Mesothelial cell of epicardium (in vitro differentiated cells): ENCODE measurements around the gene AP3S2. TPM values are rescaled to one million over a fixed set of nuclear protein-coding genes. Genes with fewer than 3 reads are reported as not detected.
"Not testable (repeated sequence)": the region's sequence is repeated elsewhere in the genome, so short reads cannot be mapped to it uniquely, and the experiment has no call there.

Source experiments
- DNase-seq, 2 experiments: peaks; one replicate each; pipeline ENCODE4 v3.0.0; 2021; ENCODE audit warnings: low spot score in 2 of 2; ENCODE audit not compliant: unreplicated experiment in 2 of 2
- H3K27ac Mint-ChIP-seq: 2 replicates; pipeline ENCODE4 v1.8.0; 2021; ENCODE audit warnings: mixed read lengths
- H3K27me3 Mint-ChIP-seq: 2 replicates; pipeline ENCODE4 v1.8.0; 2021; ENCODE audit warnings: low read depth, mixed read lengths
- H3K36me3 Mint-ChIP-seq: 2 replicates; pipeline ENCODE4 v1.8.0; 2021; ENCODE audit warnings: mixed read lengths
- H3K4me1 Mint-ChIP-seq: 2 replicates; pipeline ENCODE4 v1.8.0; 2021; ENCODE audit warnings: mixed read lengths
- H3K4me3 Mint-ChIP-seq: 2 replicates; pipeline ENCODE4 v1.8.0; 2021; ENCODE audit warnings: mild to moderate bottlenecking, moderate library complexity, mixed read lengths
- H3K9me3 Mint-ChIP-seq: 2 replicates; pipeline ENCODE4 v1.8.0; 2021; ENCODE audit warnings: mixed read lengths
- CTCF ChIP-seq: fragments of 200-600 bp; sonication (generic); IDR thresholded peaks from one replicate; pipeline ENCODE4 v1.5.0; 2021; ENCODE audit warnings: antibody characterized with exemption; ENCODE audit not compliant: unreplicated experiment
- total RNA-seq: library from RNA; stranded (reverse); gene quantifications from 3 replicates; pipeline ENCODE4 v1.2.1, GENCODE V29; 2021

Gene AP3S2
- total RNA-seq, 1 donor from 2014 or later = 28.3 TPM

- H3K27ac Mint-ChIP-seq = no peak overlapping the region
- peaks cover 5% of the 10 kb centered on the region for H3K4me1 Mint-ChIP-seq
- H3K36me3 Mint-ChIP-seq = peaks cover 18% of the 10 kb centered on the region
- no peak for DNase-seq
- no peaks in the 10 kb centered on the region for H3K27me3 Mint-ChIP-seq
- H3K9me3 Mint-ChIP-seq = no peaks in the 10 kb centered on the region
- H3K4me3 Mint-ChIP-seq = no peak overlapping the region
- TF ChIP-seq CTCF = no peak
Measured at GRCh38 chr15:89898146-89898545, 4.4 kb upstream of the AP3S2 start.

- no peaks in the 10 kb centered on the region for H3K9me3 Mint-ChIP-seq
- H3K27me3 Mint-ChIP-seq = no peaks in the 10 kb centered on the region
- DNase-seq = no peak
- no peak for TF ChIP-seq CTCF
- H3K36me3 Mint-ChIP-seq = peaks cover 9% of the 10 kb centered on the region
- peak overlapping the region; percentile 90 for H3K4me3 Mint-ChIP-seq
- peaks cover 15% of the 10 kb centered on the region for H3K4me1 Mint-ChIP-seq
- peak overlapping the region; percentile 93 for H3K27ac Mint-ChIP-seq
Measured at GRCh38 chr15:89893027-89893426, 767 bp downstream of the AP3S2 start.

- peak; percentile 14 for TF ChIP-seq CTCF
- H3K4me3 Mint-ChIP-seq = no peak overlapping the region
- H3K36me3 Mint-ChIP-seq = peaks cover 18% of the 10 kb centered on the region
- no peaks in the 10 kb centered on the region for H3K27me3 Mint-ChIP-seq
- no peaks in the 10 kb centered on the region for H3K9me3 Mint-ChIP-seq
- no peak for DNase-seq
- peaks cover 10% of the 10 kb centered on the region for H3K4me1 Mint-ChIP-seq
- H3K27ac Mint-ChIP-seq = peak overlapping the region; percentile 4
Measured at GRCh38 chr15:89888214-89888804, 5.5 kb downstream of the AP3S2 start.

GRCh38 chr15:89885611-89886010 lies 8.2 kb downstream of the AP3S2 start:
- no peaks in the 10 kb centered on the region for H3K9me3 Mint-ChIP-seq
- no peak overlapping the region for H3K27ac Mint-ChIP-seq
- H3K4me3 Mint-ChIP-seq = no peak overlapping the region
- no peak for DNase-seq
- H3K27me3 Mint-ChIP-seq = no peaks in the 10 kb centered on the region
- H3K4me1 Mint-ChIP-seq = peaks cover 3% of the 10 kb centered on the region
- no peak for TF ChIP-seq CTCF
- H3K36me3 Mint-ChIP-seq = peaks cover 27% of the 10 kb centered on the region

GRCh38 chr15:89885179-89885578 lies 8.6 kb downstream of the AP3S2 start:
- H3K4me1 Mint-ChIP-seq, H3K27ac Mint-ChIP-seq, H3K9me3 Mint-ChIP-seq, H3K4me3 Mint-ChIP-seq, H3K27me3 Mint-ChIP-seq, DNase-seq: not testable (repeated sequence)
- H3K36me3 Mint-ChIP-seq = peaks cover 27% of the 10 kb centered on the region

- Mint-ChIP-seq H3K4me1 (peaks cover 3% of the 10 kb centered on the region), H3K4me3 (no peak overlapping the region), H3K36me3 (peaks cover 21% of the 10 kb centered on the region), H3K27ac (no peak overlapping the region), H3K27me3 (no peaks in the 10 kb centered on the region), H3K9me3 (no peaks in the 10 kb centered on the region)
- no peak for TF ChIP-seq CTCF
- no peak for DNase-seq
Measured at GRCh38 chr15:89883518-89883917, 10.3 kb downstream of the AP3S2 start.
